SKM-1 (cell line): ENCODE data around the gene PKIB.
"Not testable (repeated sequence)": the region's sequence is repeated elsewhere in the genome, so short reads cannot be mapped to it uniquely, and the experiment has no call there.

Source experiments
- DNase-seq: peaks from one replicate; lab custom pipeline; 2025; ENCODE audit not compliant: unreplicated experiment; lab: John Stamatoyannopoulos, UW

Gene PKIB

GRCh38 chr6:122736616-122737015 lies 126.4 kb downstream of the PKIB start:
- DNase-seq: no peak

GRCh38 chr6:122740091-122740490 lies 129.9 kb downstream of the PKIB start:
- no peak for DNase-seq

GRCh38 chr6:122740936-122741335 lies 130.7 kb downstream of the PKIB start:
- DNase-seq: no peak

- not testable (repeated sequence) for DNase-seq
Measured at GRCh38 chr6:122744247-122744646, 134.0 kb downstream of the PKIB start.

GRCh38 chr6:122744856-122745255 lies 134.7 kb downstream of the PKIB start:
- not testable (repeated sequence) for DNase-seq

GRCh38 chr6:122746688-122747087 lies 136.5 kb downstream of the PKIB start:
- no peak for DNase-seq

- DNase-seq: no peak
Measured at GRCh38 chr6:122747573-122747972, 137.4 kb downstream of the PKIB start.

GRCh38 chr6:122748945-122749344 lies 138.7 kb downstream of the PKIB start:
- not testable (repeated sequence) for DNase-seq

GRCh38 chr6:122749451-122750050 lies 139.3 kb downstream of the PKIB start:
- no peak for DNase-seq

GRCh38 chr6:122751326-122751725 lies 141.1 kb downstream of the PKIB start:
- no peak for DNase-seq

- no peak for DNase-seq
Measured at GRCh38 chr6:122752459-122752858, 142.3 kb downstream of the PKIB start.

- no peak for DNase-seq
Measured at GRCh38 chr6:122753000-122753687, 142.9 kb downstream of the PKIB start.

- DNase-seq: no peak
Measured at GRCh38 chr6:122753688-122754056, 143.5 kb downstream of the PKIB start.

- DNase-seq: no peak
Measured at GRCh38 chr6:122754191-122754731, 144.1 kb downstream of the PKIB start.

- DNase-seq: no peak
Measured at GRCh38 chr6:122755901-122756300, 145.7 kb downstream of the PKIB start.

- no peak for DNase-seq
Measured at GRCh38 chr6:122758927-122759334, 148.7 kb downstream of the PKIB start.

GRCh38 chr6:122760330-122760729 lies 150.1 kb downstream of the PKIB start:
- no peak for DNase-seq

- no peak for DNase-seq
Measured at GRCh38 chr6:122766256-122766655, 156.1 kb downstream of the PKIB start.

- DNase-seq: peak; percentile 96
Measured at GRCh38 chr6:122770835-122771601, 160.8 kb downstream of the PKIB start.

- no peak for DNase-seq
Measured at GRCh38 chr6:122772724-122773415, 162.7 kb downstream of the PKIB start.
